Cardiac fibroblast (primary cell): Measurements from ENCODE around the gene IL11.
"Not testable (repeated sequence)": the region's sequence is repeated elsewhere in the genome, so short reads cannot be mapped to it uniquely, and the experiment has no call there.

Source experiments
- DNase-seq, 2 donors: peaks; one replicate each; pipeline versions ENCODE4 v3.0.0 to v3.0.0-alpha.2; 2010; ENCODE audit warnings: low read depth in 2 of 2
- H3K4me3 ChIP-seq, 2 donors: replicated peaks in 1 of 2; 1 replicate in 1 of 2; 2 replicates in 1 of 2; pipeline ENCODE4 v1.5.1; 2011; ENCODE audit warnings: low read depth in 2 of 2, low read length in 2 of 2, mild to moderate bottlenecking in 2 of 2, moderate library complexity in 1 of 2
- TF ChIP-seq, protein P1 (sequence below): IDR thresholded peaks from one replicate; pipeline ENCODE4 v1.5.1; 2011; ENCODE audit warnings: low read depth, mild to moderate bottlenecking, low read length, inconsistent platforms

The IL11 gene

GRCh38 chr19:55407800-55408532 is 37.7 kb upstream of the IL11 start:
- peak; percentile 100 for DNase-seq
- TF ChIP-seq, protein P1, sequence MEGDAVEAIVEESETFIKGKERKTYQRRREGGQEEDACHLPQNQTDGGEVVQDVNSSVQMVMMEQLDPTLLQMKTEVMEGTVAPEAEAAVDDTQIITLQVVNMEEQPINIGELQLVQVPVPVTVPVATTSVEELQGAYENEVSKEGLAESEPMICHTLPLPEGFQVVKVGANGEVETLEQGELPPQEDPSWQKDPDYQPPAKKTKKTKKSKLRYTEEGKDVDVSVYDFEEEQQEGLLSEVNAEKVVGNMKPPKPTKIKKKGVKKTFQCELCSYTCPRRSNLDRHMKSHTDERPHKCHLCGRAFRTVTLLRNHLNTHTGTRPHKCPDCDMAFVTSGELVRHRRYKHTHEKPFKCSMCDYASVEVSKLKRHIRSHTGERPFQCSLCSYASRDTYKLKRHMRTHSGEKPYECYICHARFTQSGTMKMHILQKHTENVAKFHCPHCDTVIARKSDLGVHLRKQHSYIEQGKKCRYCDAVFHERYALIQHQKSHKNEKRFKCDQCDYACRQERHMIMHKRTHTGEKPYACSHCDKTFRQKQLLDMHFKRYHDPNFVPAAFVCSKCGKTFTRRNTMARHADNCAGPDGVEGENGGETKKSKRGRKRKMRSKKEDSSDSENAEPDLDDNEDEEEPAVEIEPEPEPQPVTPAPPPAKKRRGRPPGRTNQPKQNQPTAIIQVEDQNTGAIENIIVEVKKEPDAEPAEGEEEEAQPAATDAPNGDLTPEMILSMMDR: no peak
- peak overlapping the region; percentile 44 to 88 for H3K4me3 ChIP-seq

DNA sequence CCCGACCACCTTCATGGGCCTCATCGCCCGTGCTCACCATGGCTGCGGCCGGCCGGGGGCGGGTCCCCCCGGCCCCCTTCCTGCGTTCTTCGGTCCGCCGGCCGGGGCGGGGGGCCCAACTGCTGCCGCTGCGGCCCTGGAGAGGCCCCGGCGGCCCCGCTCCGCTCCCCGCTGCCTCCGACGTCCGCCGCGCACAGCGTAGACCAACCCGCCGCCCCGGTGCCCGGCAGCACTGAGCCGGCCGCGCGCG is 37.2 kb upstream of the IL11 start, which contains the start of gene UBE2S:
Gene UBE2S, minus strand, starts transcription at position 239 of the 250 bp plus-strand sequence. Its CDS starts 199 bp downstream, at position 40.
- peak within 1 kb of the TSS; percentile 77 to 88 for H3K4me3 ChIP-seq
- not testable (repeated sequence) for DNase-seq

GRCh38 chr19:55406826-55407549 is 36.7 kb upstream of the IL11 start:
- DNase-seq: peak; percentile 43 to 50
- TF ChIP-seq, protein P1: no peak
- H3K4me3 ChIP-seq: peak overlapping the region; percentile 77 to 88

DNA sequence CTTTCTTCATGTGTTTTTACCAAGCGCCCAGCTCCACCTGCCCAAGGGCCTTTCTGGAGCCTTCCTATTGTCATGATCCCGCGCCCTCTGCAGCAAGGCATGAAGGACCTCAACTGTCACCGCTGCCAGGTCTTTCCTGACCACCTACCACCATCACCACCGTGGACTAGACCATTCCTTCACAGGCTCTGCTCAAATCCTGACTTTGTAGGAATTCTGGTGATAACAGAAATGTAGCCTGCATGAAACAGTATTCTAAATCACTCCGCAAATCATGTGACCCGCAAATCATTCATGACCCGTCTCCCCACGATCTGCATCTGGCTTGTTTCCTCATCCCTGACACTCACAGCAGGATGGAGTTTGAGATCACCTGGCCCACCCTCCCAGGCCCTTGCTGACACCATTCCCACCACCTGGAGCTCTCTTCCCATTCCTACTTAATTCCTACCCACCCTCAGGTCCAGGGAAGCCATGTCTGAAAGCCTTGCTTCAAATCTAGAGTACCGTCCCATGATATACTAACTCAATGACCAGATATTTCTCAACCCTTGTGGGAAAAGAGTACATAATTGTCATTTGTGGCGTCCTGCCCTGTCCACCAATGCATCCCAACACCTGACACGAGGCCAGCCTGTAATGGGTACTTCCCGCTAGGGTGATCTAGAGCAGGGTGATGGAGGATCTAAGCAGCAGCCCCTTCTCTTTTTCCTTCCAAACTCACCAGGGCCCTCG is 36.0 kb upstream of the IL11 start:
- TF ChIP-seq, protein P1: no peak
- DNase-seq: no peak
- H3K4me3 ChIP-seq: peak overlapping the region; percentile 77 to 88

DNA sequence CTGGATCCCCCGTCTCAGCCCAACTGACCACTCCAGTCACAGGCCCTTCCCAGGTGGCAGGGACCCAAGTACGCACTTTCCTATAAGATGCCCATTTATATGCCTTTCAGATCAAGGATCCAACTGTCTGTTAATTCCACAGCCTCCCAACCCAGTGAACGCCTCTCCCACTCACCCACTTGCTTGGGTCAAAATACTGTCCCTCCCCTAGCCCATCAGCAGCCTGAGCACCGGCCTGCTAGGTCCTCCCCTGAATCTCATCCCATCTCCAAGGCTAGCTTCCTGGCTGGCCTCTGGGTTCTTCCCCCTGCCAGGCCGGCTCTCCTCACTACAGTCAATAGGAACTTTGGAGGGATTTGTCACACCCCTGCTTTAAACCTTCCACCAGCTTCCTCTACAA is 35.4 kb upstream of the IL11 start:
- TF ChIP-seq, protein P1: no peak
- peak overlapping the region in 1 of 2 donors; percentile 88 for H3K4me3 ChIP-seq
- DNase-seq: no peak

GRCh38 chr19:55402509-55402908 is 32.2 kb upstream of the IL11 start:
- no peak for DNase-seq
- no peak overlapping the region for H3K4me3 ChIP-seq
- TF ChIP-seq, protein P1: no peak

GRCh38 chr19:55401390-55401789 is 31.1 kb upstream of the IL11 start:
- not testable (repeated sequence) for H3K4me3 ChIP-seq, DNase-seq
